NCI-H2107 treated with DMSO at 0.1 percent for 48 hours (cell line): ENCODE data around the gene CHML.
A peak's percentile ranks its signal among the peaks of the same experiment; 100 is the strongest.
"Not testable (repeated sequence)": the region's sequence is repeated elsewhere in the genome, so short reads cannot be mapped to it uniquely, and the experiment has no call there.

Source experiments
- DNase-seq: peaks from one replicate; lab custom pipeline; 2025; ENCODE audit not compliant: unreplicated experiment; lab: John Stamatoyannopoulos, UW

Gene CHML

GRCh38 chr1:241640149-241640866, at the start of gene CHML, which contains the start of gene OPN3:
Gene CHML, minus strand, starts transcription at chr1:241640369. Its CDS starts 4,603 bp downstream, at chr1:241635766.
Gene OPN3, minus strand, starts transcription at chr1:241640369. Its CDS starts 115 bp downstream, at chr1:241640254.
- DNase-seq, result peak; percentile 85

GRCh38 chr1:241688940-241689368, 48.8 kb upstream of the CHML start:
- no peak for DNase-seq

- no peak for DNase-seq
Measured at GRCh38 chr1:241684108-241684507, 43.9 kb upstream of the CHML start.

GRCh38 chr1:241682921-241683320, 42.8 kb upstream of the CHML start:
- DNase-seq, result no peak

GRCh38 chr1:241681861-241682448, 41.8 kb upstream of the CHML start:
- not testable (repeated sequence) for DNase-seq

GRCh38 chr1:241679961-241680360, 39.8 kb upstream of the CHML start:
- no peak for DNase-seq

GRCh38 chr1:241679404-241679803, 39.2 kb upstream of the CHML start:
- DNase-seq, result no peak

GRCh38 chr1:241678536-241678935, 38.4 kb upstream of the CHML start:
- no peak for DNase-seq

GRCh38 chr1:241677201-241677600, 37.0 kb upstream of the CHML start:
- no peak for DNase-seq

- DNase-seq, result no peak
Measured at GRCh38 chr1:241675983-241676382, 35.8 kb upstream of the CHML start.

GRCh38 chr1:241674805-241675384, 34.7 kb upstream of the CHML start:
- DNase-seq, result no peak

- no peak for DNase-seq
Measured at GRCh38 chr1:241672301-241672700, 32.1 kb upstream of the CHML start.

- DNase-seq, result no peak
Measured at GRCh38 chr1:241666419-241666818, 26.2 kb upstream of the CHML start.

- no peak for DNase-seq
Measured at GRCh38 chr1:241660424-241660972, 20.3 kb upstream of the CHML start.

- not testable (repeated sequence) for DNase-seq
Measured at GRCh38 chr1:241659016-241659415, 18.8 kb upstream of the CHML start.

GRCh38 chr1:241658081-241658793, 18.1 kb upstream of the CHML start:
- no peak for DNase-seq

- DNase-seq, result no peak
Measured at GRCh38 chr1:241654641-241655040, 14.5 kb upstream of the CHML start.

- no peak for DNase-seq
Measured at GRCh38 chr1:241654019-241654418, 13.8 kb upstream of the CHML start.

- no peak for DNase-seq
Measured at GRCh38 chr1:241652012-241652411, 11.8 kb upstream of the CHML start, which contains the start of gene WDR64. Gene WDR64, plus strand, starts transcription at chr1:241652281. Its CDS starts 204 bp downstream, at chr1:241652485.

GRCh38 chr1:241648159-241648558, 8.0 kb upstream of the CHML start:
- no peak for DNase-seq

- DNase-seq, result no peak
Measured at GRCh38 chr1:241647658-241648057, 7.5 kb upstream of the CHML start.
